ENCODE measurements around the gene AGPAT2. TPM values are rescaled to one million over a fixed set of nuclear protein-coding genes. Genes with fewer than 3 reads are reported as not detected.

Gene AGPAT2
- total and polyA plus RNA-seq, 2 donors (not counting 1 experiment from before 2014, with no cell fraction given), result 25.1 to 28.4 TPM

GRCh38 chr9:136672431-136673087 lies 14.7 kb downstream of the AGPAT2 start:
- peaks cover 0 to 12% of the 10 kb centered on the region in 2 experiments for H3K36me3 ChIP-seq (replicated peaks in 1 of 2; ENCODE audit: control extremely low read depth in 1 of 2, control insufficient read depth in 1 of 2, extremely low read depth in 1 of 2, insufficient read depth in 2 of 2, low read length in 1 of 2)
- H4K20me1 ChIP-seq (ENCODE audit: control insufficient read depth, insufficient read depth, low read length, poor library complexity, severe bottlenecking), result peaks cover 15% of the 10 kb centered on the region
- Mint-ChIP-seq H3K9me3 (ENCODE audit: insufficient read depth) (no peaks in the 10 kb centered on the region), H3K4me1 (peaks cover 3% of the 10 kb centered on the region), H3K4me3 (no peak overlapping the region), H3K27ac (no peak overlapping the region), H3K27me3 (peaks cover 5% of the 10 kb centered on the region)
- H3K9ac ChIP-seq (ENCODE audit: low read length), result no peak overlapping the region
- ChIA-PET POLR2A (interaction anchor here (0.6 kb wide), 2 partner anchors 28 to 130 kb away, joined by 4 to 12 read pairs; no protein-coding TSS in a partner anchor), CTCF (interaction anchor here (0.7 to 2.9 kb wide), 10 partner anchors 9 to 189 kb away, joined by 3 to 17 read pairs (median 5); no protein-coding TSS in a partner anchor)
- 90% methylated on average over 11 of the region's 14 CpGs for WGBS (ENCODE audit: insufficient coverage)
- TF ChIP-seq EZH2 (IDR thresholded peaks at IDR 0.05; ENCODE audit: borderline replicate concordance, insufficient read depth, low read depth, low read length, poor library complexity, severe bottlenecking), result no peak
- no peak for TF ChIP-seq CTCF (IDR thresholded peaks at IDR 0.05)
- no peak overlapping the region for H3K27ac ChIP-seq (ENCODE audit: low read length in 2 of 2)
- DNase-seq, result no peak
- no peak overlapping the region for H3K4me3 ChIP-seq (ENCODE audit: control extremely low read depth in 1 of 5, extremely low read depth in 1 of 5, insufficient read depth in 1 of 5, low read depth in 2 of 5, low read length in 4 of 5)
- H2AFZ ChIP-seq (ENCODE audit: insufficient read depth, low read depth, low read length, poor library complexity, severe bottlenecking), result no peak overlapping the region
- no peaks in the 10 kb centered on the region for H3K79me2 ChIP-seq (ENCODE audit: control insufficient read depth, insufficient read depth, low read length)
- no peaks in the 10 kb centered on the region for H3K9me3 ChIP-seq (ENCODE audit: control extremely low read depth in 1 of 3, control insufficient read depth in 2 of 3, insufficient read depth in 1 of 3, low read length in 2 of 3)
- H3K4me1 ChIP-seq (ENCODE audit: control insufficient read depth in 2 of 2, insufficient read depth in 2 of 2, low read length in 2 of 2), result peaks cover 0 to 5% of the 10 kb centered on the region in 2 donors
- no peak overlapping the region for H3K4me2 ChIP-seq (replicated peaks; ENCODE audit: low read depth, low read length, poor library complexity, severe bottlenecking)
- intact Hi-C loops (cut with micrococcal nuclease), result no loop called here
- H3K27me3 ChIP-seq (replicated peaks in 1 of 4; ENCODE audit: control extremely low read depth in 1 of 4, control insufficient read depth in 3 of 4, insufficient read depth in 4 of 4, low read length in 3 of 4), result peaks cover 0 to 7% (median under 1%) of the 10 kb centered on the region in 4 experiments
- ATAC-seq (ENCODE audit: low read depth), result no peak

All from B cell (primary cell).